Adrenal gland (tissue), 12 donors: ENCODE results near the gene NKX1-2. TPM values are rescaled to one million over a fixed set of nuclear protein-coding genes. Genes with fewer than 3 reads are reported as not detected.

Experiments
- DNase-seq, 7 donors: peaks; one replicate each; pipeline ENCODE4 v3.0.0-alpha.2; 2019 to 2020
- H3K27ac ChIP-seq, 5 donors: fragments of 200-600 bp; sonication (generic) in 4 of 5; 1 replicate in 3 of 5; 2 replicates in 2 of 5; pipeline versions ENCODE4 v1.5.1 to v1.8.0; 2016 to 2020; ENCODE audit warnings: mild to moderate bottlenecking in 1 of 5
- H3K27me3 ChIP-seq: fragments of 200-600 bp; 2 replicates; pipeline ENCODE4 v1.8.0; 2021
- H3K36me3 ChIP-seq, 2 donors: fragments of 200-600 bp; replicated peaks in 1 of 2; 1 replicate in 1 of 2; 2 replicates in 1 of 2; pipeline versions ENCODE4 v1.5.1 to v1.8.0; 2018 to 2022
- H3K4me1 ChIP-seq, 2 donors: fragments of 200-600 bp; replicated peaks in 1 of 2; 1 replicate in 1 of 2; 2 replicates in 1 of 2; pipeline versions ENCODE4 v1.5.1 to v1.8.0; 2018 to 2021
- H3K4me3 ChIP-seq, 4 donors: fragments of 200-600 bp; sonication (generic) in 3 of 4; one replicate each; pipeline ENCODE4 v1.5.1; 2016 to 2018
- H3K9me3 ChIP-seq, 3 donors: fragments of 200-600 bp; sonication (generic) in 1 of 3; replicated peaks in 1 of 3; 1 replicate in 2 of 3; 2 replicates in 1 of 3; pipeline versions ENCODE4 v1.5.1 to v1.8.0; 2016 to 2021
- CTCF ChIP-seq, 6 experiments: fragments of 450-650 bp in 4 of 6; fragments of 200-600 bp in 2 of 6; sonication (generic) in 1 of 6; IDR thresholded peaks; 1 replicate in 5 of 6; 2 replicates in 1 of 6; pipeline versions ENCODE4 v1.5.1 to v1.8.0; 2016 to 2021; ENCODE audit warnings: antibody characterized with exemption in 6 of 6, mild to moderate bottlenecking in 2 of 6, moderate library complexity in 1 of 6
- POLR2A ChIP-seq, 2 donors: fragments of 450-650 bp; IDR thresholded peaks; one replicate each; pipeline ENCODE4 v1.6.1; 2017; ENCODE audit warnings: antibody characterized with exemption in 2 of 2, mild to moderate bottlenecking in 2 of 2, moderate library complexity in 1 of 2
- WGBS, 4 donors: extraction: QIAGEN DNeasy Blood & Tissue Kit in 2 of 4; methylation state at CpG; one replicate each; pipeline versions ENCODE4 v1.1.5 to v1.1.7; 2013 to 2017; 5-methylcytosine and 5-hydroxymethylcytosine counted together
- intact Hi-C, 2 donors: fragments of 100-400 bp; cut with DNase I; formaldehyde crosslinking; loops; one replicate each; pipeline versions ENCODE4 v1.14.1 to v1.15.0; 2022 to 2023
- polyA plus RNA-seq, 3 donors: library from polyadenylated mRNA; stranded (reverse); fragments of 200-250 nt in 2 of 3; fragments of 350-450 nt in 1 of 3; fragmentation: Illumina TruSeq in 1 of 3; extraction: RNeasy Lipid Tissue Mini Kit (QIAGEN cat#74804) in 1 of 3; gene quantifications; one replicate each; pipeline ENCODE4 v1.2.3, GENCODE V29; 2013 to 2014
- total RNA-seq, 9 donors: library from RNA; depleted of rRNA in 4 of 9; stranded (reverse); fragments of >200 nt in 4 of 9; fragments of 120-200 nt in 1 of 9; fragmentation: NEBNext Ultra II Directional in 1 of 9; extraction: Animal tissue kit (Norgen Biotek cat#: 25700) in 1 of 9; gene quantifications; one replicate each; pipeline versions ENCODE4 v1.1.0 to v1.2.4, GENCODE V29; 2013 to 2023
- donor health status: healthy with polysubstance abuse.
- donor health status: Bipolar disorder and iron deficiency.
- donor health status: DM: yes; HTN: yes; CAD: no.
- donor health status: DM: no; HTN: no; CAD: no.
- donor health status: DM: no; HTN: no; CAD: no.
- donor health status: DM: yes; HTN: yes; CAD: no.

NKX1-2 gene
- total and polyA plus RNA-seq, 12 donors, result not detected

GRCh38 chr10:124465777-124466488, 16.1 kb upstream of the NKX1-2 start:
- H3K4me1 ChIP-seq, result peaks cover 22 to 47% of the 10 kb centered on the region in 2 donors
- TF ChIP-seq CTCF (IDR thresholded peaks at IDR 0.05) (no peak), POLR2A (IDR thresholded peaks at IDR 0.05) (no peak)
- H3K27ac ChIP-seq, result no peak overlapping the region
- H3K9me3 ChIP-seq, result no peaks in the 10 kb centered on the region
- no peaks in the 10 kb centered on the region for H3K27me3 ChIP-seq
- H3K4me3 ChIP-seq, result no peak overlapping the region
- intact Hi-C loops, result no loop called here
- no peak for DNase-seq
- H3K36me3 ChIP-seq, result no peaks in the 10 kb centered on the region
- 57 to 69% (median 62%) methylated on average over 9 of the region's 9 CpGs for WGBS, 4 donors

- Histone ChIP-seq H3K27ac (no peak overlapping the region), H3K9me3 (no peaks in the 10 kb centered on the region), H3K27me3 (no peaks in the 10 kb centered on the region), H3K4me1 (peaks cover 22 to 47% of the 10 kb centered on the region in 2 donors), H3K36me3 (no peaks in the 10 kb centered on the region), H3K4me3 (no peak overlapping the region)
- intact Hi-C loops, result no loop called here
- WGBS, 4 donors, result 77 to 79% (median 78%) methylated on average over 16 to 17 of the region's 17 CpGs
- TF ChIP-seq CTCF (IDR thresholded peaks at IDR 0.05) (no peak), POLR2A (IDR thresholded peaks at IDR 0.05) (no peak)
- no peak for DNase-seq
These were observed 15.4 kb upstream of the NKX1-2 start for GRCh38 chr10:124465003-124465776.

GRCh38 chr10:124464028-124464965, 14.5 kb upstream of the NKX1-2 start:
- Histone ChIP-seq H3K27me3 (no peaks in the 10 kb centered on the region), H3K4me3 (no peak overlapping the region), H3K9me3 (no peaks in the 10 kb centered on the region), H3K4me1 (peaks cover 22 to 47% of the 10 kb centered on the region in 2 donors), H3K36me3 (no peaks in the 10 kb centered on the region), H3K27ac (peak overlapping the region in 1 of 5 donors; percentile 20)
- 65 to 78% (median 77%) methylated on average over 7 to 9 of the region's 9 CpGs for WGBS, 4 donors
- TF ChIP-seq POLR2A (IDR thresholded peaks at IDR 0.05) (no peak), CTCF (IDR thresholded peaks at IDR 0.05) (no peak)
- DNase-seq, result no peak
- intact Hi-C loops, result no loop called here

GRCh38 chr10:124462348-124462695, 12.5 kb upstream of the NKX1-2 start:
- TF ChIP-seq POLR2A (IDR thresholded peaks at IDR 0.05) (no peak), CTCF (IDR thresholded peaks at IDR 0.05) (no peak)
- 73 to 75% (median 74%) methylated on average over 8 of the region's 8 CpGs for whole genome bisulfite sequencing, 4 donors
- intact Hi-C loops, result no loop called here
- DNase-seq, result no peak
- H3K27ac ChIP-seq, result peak overlapping the region in 2 of 5 donors; percentile 84 to 94
- H3K4me3 ChIP-seq, result peak overlapping the region in 3 of 4 donors; percentile 57 to 98 (median 60)
- H3K9me3 ChIP-seq, result no peaks in the 10 kb centered on the region
- no peaks in the 10 kb centered on the region for H3K27me3 ChIP-seq
- no peaks in the 10 kb centered on the region for H3K36me3 ChIP-seq
- H3K4me1 ChIP-seq, result peaks cover 22 to 41% of the 10 kb centered on the region in 2 donors
